Measurements from ENCODE around the gene WDR49.

- TF ChIP-seq CTCF (IDR thresholded peaks at IDR 0.05; ENCODE audit: poor library complexity) (no peak), EZH2 (IDR thresholded peaks at IDR 0.05; ENCODE audit: borderline replicate concordance) (no peak), EZH2phosphoT487 (IDR thresholded peaks at IDR 0.05; ENCODE audit: low read depth, severe bottlenecking, unreplicated experiment) (no peak)
These were observed 85.1 kb downstream of the WDR49 start for GRCh38 chr3:167568634-167569033.

All from hepatocyte (in vitro differentiated cells).